Measurements from ENCODE around the gene PPFIBP2. TPM values are rescaled to one million over a fixed set of nuclear protein-coding genes. Genes with fewer than 3 reads are reported as not detected.

PPFIBP2 gene
- total and polyA plus RNA-seq, 10 of the 15 experiments (the other 5 are each of a cell fraction or from before 2014, with no cell fraction given): 17.3 to 56.3 (median 39.2) TPM

DNA sequence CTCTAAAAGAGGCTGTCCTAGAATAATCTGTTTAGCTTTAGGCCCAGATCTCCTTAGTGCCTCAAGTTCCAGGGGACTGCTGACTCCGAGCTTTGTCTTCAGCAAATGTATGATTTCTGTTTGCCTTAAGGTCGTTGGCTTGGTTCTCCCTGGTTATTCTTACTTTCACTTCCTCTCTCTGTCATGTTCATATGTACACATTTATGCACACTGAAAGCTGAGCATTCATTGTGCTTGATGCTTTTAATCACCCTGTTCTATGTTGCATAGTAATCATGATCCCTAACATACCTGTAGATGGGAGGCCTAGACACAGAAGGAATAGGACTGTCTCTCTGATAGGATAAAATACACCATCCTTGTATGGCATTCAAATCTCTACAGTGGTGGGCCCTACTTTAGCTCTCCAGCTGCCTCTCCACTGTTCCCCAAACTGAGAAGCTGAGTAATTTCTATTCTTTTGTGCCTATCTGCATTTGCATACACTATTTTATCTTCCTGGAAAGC lies 7.2 kb downstream of the PPFIBP2 start:
- POLR2A ChIA-PET: interaction anchor here (0.6 to 5.0 kb wide), 14 partner anchors 9 to 84 kb away, joined by 3 to 78 read pairs (median 4); partner anchors contain the start of gene PPFIBP2
- SMC1A ChIA-PET (ENCODE audit: uncharacterized antibody, unreplicated experiment): interaction anchor here (0.5 to 7.2 kb wide), 24 partner anchors 8 to 526 kb away, joined by 3 to 107 read pairs (median 5); partner anchors contain the start of gene PPFIBP2
- Histone ChIP-seq H2AFZ (ENCODE audit: control insufficient read depth, low read depth, low read length) (no peak overlapping the region), H3K9me3 (replicated peaks; ENCODE audit: control insufficient read depth, insufficient read depth, low read length) (no peaks in the 10 kb centered on the region), H3K27ac (ENCODE audit: control insufficient read depth, insufficient read depth) (peak overlapping the region; percentile 100), H4K20me1 (ENCODE audit: control insufficient read depth, insufficient read depth) (no peaks in the 10 kb centered on the region), H3K27me3 (replicated peaks in 1 of 2; ENCODE audit: control insufficient read depth in 2 of 2, insufficient read depth in 2 of 2, low read length in 1 of 2) (no peaks in the 10 kb centered on the region), H3K36me3 (ENCODE audit: control insufficient read depth in 2 of 2, insufficient read depth in 2 of 2, low read length in 1 of 2) (no peaks in the 10 kb centered on the region), H3K9ac (ENCODE audit: control insufficient read depth, insufficient read depth, low read length) (peak overlapping the region; percentile 98), H3K4me3 (peak overlapping the region; percentile 71), H3K4me1 (ENCODE audit: control insufficient read depth, insufficient read depth, low read length) (peaks cover 58% of the 10 kb centered on the region), H3K79me2 (ENCODE audit: control insufficient read depth, insufficient read depth, low read length) (peaks cover 96% of the 10 kb centered on the region), H3K4me2 (ENCODE audit: control insufficient read depth, insufficient read depth) (peak overlapping the region; percentile 100)
- peak; percentile 78 for ATAC-seq
- in situ Hi-C loops (cut with MboI) (loop anchor here (10.0 to 25.0 kb wide), 2 partner anchors 906 to 1834 kb away; partner anchors contain the start of genes TAF10, TPP1, TRIM22 and TRIM5), intact Hi-C loops (cut with micrococcal nuclease; ENCODE audit: unreplicated experiment) (loop anchor here (10.0 kb wide), 2 partner anchors 906 to 1036 kb away; partner anchors contain the start of genes ARFIP2, TAF10, TIMM10B and TPP1)
- peak; percentile 75 for FAIRE-seq
- RAD21 ChIA-PET (ENCODE audit: unreplicated experiment): interaction anchor here (0.7 to 4.7 kb wide), 22 partner anchors 10 to 171 kb away, joined by 3 to 57 read pairs (median 4); partner anchors contain the start of gene PPFIBP2
- 0% methylated on average over 2 of the region's 2 CpGs for WGBS (ENCODE audit: insufficient coverage, insufficient replicate concordance, low lambda C conversion rate, missing lambda C conversion rate)
- no TSS peak for BruUV-seq (replicated peaks)
- DNase-seq (ENCODE audit: low read depth, low spot score): no peak
- CTCF ChIA-PET: interaction anchor here (0.7 to 8.4 kb wide), 19 partner anchors 9 to 466 kb away, joined by 3 to 67 read pairs (median 5); partner anchors contain the start of genes EIF3F, OLFML1 and PPFIBP2
- TF ChIP-seq MXI1 (IDR thresholded peaks at IDR 0.05; ENCODE audit: low read depth, low read length) (no peak; the same call in 1 of the 2 replicates), TCF12 (IDR thresholded peaks at IDR 0.05; ENCODE audit: low read depth, low read length) (peak; percentile 63), RAD21 (IDR thresholded peaks at IDR 0.05; ENCODE audit: insufficient read depth, low read depth, low read length) (no peak), BACH1 (IDR thresholded peaks at IDR 0.05; ENCODE audit: borderline replicate concordance) (peak; percentile 44; the same call in 1 of the 2 replicates), HCFC1 (IDR thresholded peaks at IDR 0.05; ENCODE audit: low read length) (no peak), NBN (IDR thresholded peaks at IDR 0.05) (peak; percentile 82), YY1 (IDR thresholded peaks at IDR 0.05; ENCODE audit: low read depth, low read length) (no peak), BMI1 (IDR thresholded peaks at IDR 0.05; ENCODE audit: borderline replicate concordance) (peak; percentile 57; the same call in 1 of the 2 replicates), CREM (IDR thresholded peaks at IDR 0.05; ENCODE audit: low read depth) (no peak; the same call in 1 of the 2 replicates), ZNF217 (IDR thresholded peaks at IDR 0.05) (peak; percentile 51; the same call in 1 of the 2 replicates), CREB1 (IDR thresholded peaks at IDR 0.05; ENCODE audit: low read depth) (peak; percentile 11; the same call in 1 of the 2 replicates), TCF7 (IDR thresholded peaks at IDR 0.05; ENCODE audit: borderline replicate concordance) (no peak), RELA (IDR thresholded peaks at IDR 0.05; ENCODE audit: borderline replicate concordance, partially characterized antibody) (no peak), SUPT20H (IDR thresholded peaks at IDR 0.05; ENCODE audit: borderline replicate concordance, control insufficient read depth, low read depth, low read length) (no peak), NFYB (IDR thresholded peaks at IDR 0.05; ENCODE audit: insufficient read depth, low read depth, low read length) (no peak), CHD2 (IDR thresholded peaks at IDR 0.05; ENCODE audit: borderline replicate concordance, low read depth, low read length) (peak; percentile 40; the same call in 1 of the 2 replicates), ZNF384 (IDR thresholded peaks at IDR 0.05; ENCODE audit: borderline replicate concordance, low read depth, low read length) (no peak), POLR2AphosphoS2 (IDR thresholded peaks at IDR 0.05; ENCODE audit: low read depth, low read length) (peak; percentile 68; the same call in 1 of the 2 replicates), BCL11A (IDR thresholded peaks at IDR 0.05; ENCODE audit: low read depth, low read length) (peak; percentile 25; the same call in 1 of the 2 replicates), NFIC (IDR thresholded peaks at IDR 0.05; ENCODE audit: low read depth, low read length) (peak; percentile 81), PAX5 (IDR thresholded peaks at IDR 0.05; ENCODE audit: borderline replicate concordance, low read depth, low read length) (peak; percentile 38; the same call in 1 of the 2 replicates), ATF7 (IDR thresholded peaks at IDR 0.05; ENCODE audit: low read depth) (peak; percentile 46), SPI1 (IDR thresholded peaks at IDR 0.05; ENCODE audit: borderline replicate concordance, insufficient read depth, low read depth, low read length) (peak; percentile 98)
- TF ChIP-seq, protein P1, sequence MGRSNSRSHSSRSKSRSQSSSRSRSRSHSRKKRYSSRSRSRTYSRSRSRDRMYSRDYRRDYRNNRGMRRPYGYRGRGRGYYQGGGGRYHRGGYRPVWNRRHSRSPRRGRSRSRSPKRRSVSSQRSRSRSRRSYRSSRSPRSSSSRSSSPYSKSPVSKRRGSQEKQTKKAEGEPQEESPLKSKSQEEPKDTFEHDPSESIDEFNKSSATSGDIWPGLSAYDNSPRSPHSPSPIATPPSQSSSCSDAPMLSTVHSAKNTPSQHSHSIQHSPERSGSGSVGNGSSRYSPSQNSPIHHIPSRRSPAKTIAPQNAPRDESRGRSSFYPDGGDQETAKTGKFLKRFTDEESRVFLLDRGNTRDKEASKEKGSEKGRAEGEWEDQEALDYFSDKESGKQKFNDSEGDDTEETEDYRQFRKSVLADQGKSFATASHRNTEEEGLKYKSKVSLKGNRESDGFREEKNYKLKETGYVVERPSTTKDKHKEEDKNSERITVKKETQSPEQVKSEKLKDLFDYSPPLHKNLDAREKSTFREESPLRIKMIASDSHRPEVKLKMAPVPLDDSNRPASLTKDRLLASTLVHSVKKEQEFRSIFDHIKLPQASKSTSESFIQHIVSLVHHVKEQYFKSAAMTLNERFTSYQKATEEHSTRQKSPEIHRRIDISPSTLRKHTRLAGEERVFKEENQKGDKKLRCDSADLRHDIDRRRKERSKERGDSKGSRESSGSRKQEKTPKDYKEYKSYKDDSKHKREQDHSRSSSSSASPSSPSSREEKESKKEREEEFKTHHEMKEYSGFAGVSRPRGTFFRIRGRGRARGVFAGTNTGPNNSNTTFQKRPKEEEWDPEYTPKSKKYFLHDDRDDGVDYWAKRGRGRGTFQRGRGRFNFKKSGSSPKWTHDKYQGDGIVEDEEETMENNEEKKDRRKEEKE (IDR thresholded peaks at IDR 0.05): no peak

Data from GM12878 (cell line).